ENCODE data around the gene GPATCH1. TPM values are rescaled to one million over a fixed set of nuclear protein-coding genes. Genes with fewer than 3 reads are reported as not detected.

GPATCH1 gene, protein sequence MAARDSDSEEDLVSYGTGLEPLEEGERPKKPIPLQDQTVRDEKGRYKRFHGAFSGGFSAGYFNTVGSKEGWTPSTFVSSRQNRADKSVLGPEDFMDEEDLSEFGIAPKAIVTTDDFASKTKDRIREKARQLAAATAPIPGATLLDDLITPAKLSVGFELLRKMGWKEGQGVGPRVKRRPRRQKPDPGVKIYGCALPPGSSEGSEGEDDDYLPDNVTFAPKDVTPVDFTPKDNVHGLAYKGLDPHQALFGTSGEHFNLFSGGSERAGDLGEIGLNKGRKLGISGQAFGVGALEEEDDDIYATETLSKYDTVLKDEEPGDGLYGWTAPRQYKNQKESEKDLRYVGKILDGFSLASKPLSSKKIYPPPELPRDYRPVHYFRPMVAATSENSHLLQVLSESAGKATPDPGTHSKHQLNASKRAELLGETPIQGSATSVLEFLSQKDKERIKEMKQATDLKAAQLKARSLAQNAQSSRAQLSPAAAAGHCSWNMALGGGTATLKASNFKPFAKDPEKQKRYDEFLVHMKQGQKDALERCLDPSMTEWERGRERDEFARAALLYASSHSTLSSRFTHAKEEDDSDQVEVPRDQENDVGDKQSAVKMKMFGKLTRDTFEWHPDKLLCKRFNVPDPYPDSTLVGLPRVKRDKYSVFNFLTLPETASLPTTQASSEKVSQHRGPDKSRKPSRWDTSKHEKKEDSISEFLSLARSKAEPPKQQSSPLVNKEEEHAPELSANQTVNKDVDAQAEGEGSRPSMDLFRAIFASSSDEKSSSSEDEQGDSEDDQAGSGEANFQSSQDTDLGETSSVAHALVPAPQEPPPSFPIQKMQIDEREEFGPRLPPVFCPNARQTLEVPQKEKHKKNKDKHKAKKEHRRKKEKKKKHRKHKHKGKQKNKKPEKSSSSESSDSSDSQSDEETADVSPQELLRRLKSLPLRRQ
- total RNA-seq (2022), result 16.1 and 17.1 TPM in 2 replicates
- Bru-seq, nascent RNA, result percentile 63 among the genes with signal in this experiment
- percentile 67 among the genes with signal in this experiment for BruChase-seq, experiment 1, labeled RNA remaining after a 2-hour chase
- BruChase-seq, experiment 2, labeled RNA remaining after a 6-hour chase, result percentile 65 among the genes with signal in this experiment
- long read RNA-seq, transcript GPATCH1-201 (20 exons, 3,492 nt), result major isoform, 54 of 63 reads
- long read RNA-seq, partial matches to known transcripts, result 2 of 63 reads
- long read RNA-seq, other reads (novel, unspliced or antisense), result 7 of 63 reads

DNA sequence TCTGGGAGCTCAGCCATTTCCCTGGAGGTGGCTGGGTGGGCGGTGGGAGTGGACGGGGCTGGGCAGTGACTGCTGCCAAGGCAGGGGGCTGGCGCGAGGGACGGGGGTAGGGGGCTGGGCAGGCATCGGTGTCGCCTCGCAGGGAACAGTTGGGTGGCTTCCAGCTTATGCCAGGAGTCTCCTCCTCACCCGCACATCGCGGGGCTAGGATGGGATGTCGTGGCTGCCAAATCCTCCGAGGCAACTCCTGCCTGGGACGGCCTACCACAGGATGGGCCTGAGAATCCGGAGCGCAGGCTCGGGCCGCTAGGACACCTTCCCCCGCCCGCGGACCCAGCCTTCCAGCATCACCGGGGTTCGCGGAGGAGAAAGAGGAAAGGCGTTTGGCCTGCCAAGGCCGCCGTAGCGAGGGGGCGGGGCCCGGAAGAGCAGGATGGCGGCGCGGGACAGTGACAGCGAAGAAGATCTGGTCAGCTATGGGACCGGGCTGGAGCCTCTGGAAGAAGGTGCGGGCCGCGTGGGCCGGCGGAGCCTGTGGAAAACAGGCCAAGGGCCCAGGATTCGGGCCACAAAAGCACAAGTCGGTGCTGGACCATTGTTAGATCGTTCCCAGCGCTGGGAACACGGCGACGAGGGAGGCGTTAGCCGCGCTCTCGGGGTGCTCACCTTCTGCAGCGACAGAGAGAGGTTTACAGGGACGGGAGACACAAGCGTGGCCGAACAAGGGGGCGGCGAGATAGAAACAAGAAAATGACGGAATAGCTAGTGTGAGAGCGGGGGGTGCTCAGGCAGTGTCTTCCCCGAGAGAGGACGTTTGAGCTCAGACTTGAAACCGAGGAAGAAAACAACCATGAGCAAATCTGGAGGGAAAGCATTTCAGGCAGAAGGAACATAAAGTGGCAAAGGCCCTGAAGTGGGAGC, at the start of gene GPATCH1:
TSS of gene GPATCH1 (plus strand) at position 421 of the 921 bp plus-strand sequence. CDS start at position 434, 13 bp downstream.
- DNase-seq, result peak; percentile 92 to 95

DNA sequence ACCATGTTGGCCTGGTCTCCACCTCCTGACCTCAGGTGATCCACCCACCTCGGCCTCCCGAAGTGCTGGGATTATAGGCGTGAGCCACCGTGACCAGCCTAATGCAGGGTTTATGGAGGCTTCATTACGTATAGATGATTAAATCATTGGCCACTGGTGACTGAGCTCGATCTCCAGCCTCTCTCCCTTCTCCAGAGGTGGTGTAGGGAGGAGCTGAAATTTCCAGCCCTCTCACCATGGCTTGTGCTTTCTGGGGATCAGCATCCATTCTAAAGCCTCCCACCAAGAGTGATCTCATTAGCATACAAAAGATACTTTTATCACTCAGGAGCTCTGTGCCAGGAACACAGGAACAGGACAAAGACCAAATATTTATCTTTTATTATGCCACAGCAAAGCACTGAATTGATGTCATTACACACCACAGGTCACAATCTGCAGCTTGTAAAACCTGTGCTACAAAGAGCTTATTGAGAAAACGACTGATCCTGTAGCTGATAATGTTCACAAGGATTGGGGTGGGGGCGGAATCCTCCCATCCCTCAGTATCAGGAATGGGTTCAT, 48.7 kb upstream of the GPATCH1 start:
- no peaks in the 10 kb centered on the region for H3K27me3 ChIP-seq (replicated peaks; ENCODE audit: control insufficient read depth, insufficient read depth, low read length)
- peaks cover 17% of the 10 kb centered on the region for H3K4me1 ChIP-seq
- Mint-ChIP-seq H3K27ac (ENCODE audit: unreplicated experiment) (peak overlapping the region; percentile 51), H3K9me3 (ENCODE audit: unreplicated experiment) (peaks cover 22% of the 10 kb centered on the region), H3K4me3 (ENCODE audit: unreplicated experiment) (no peak overlapping the region), H3K36me3 (ENCODE audit: insufficient read depth, unreplicated experiment) (peaks cover 87% of the 10 kb centered on the region), H3K4me1 (ENCODE audit: low read depth, unreplicated experiment) (peaks cover 9% of the 10 kb centered on the region), H3K27me3 (ENCODE audit: insufficient read depth, unreplicated experiment) (no peaks in the 10 kb centered on the region)
- TSS peak; percentile 3 for BruUV-seq (replicated peaks)
- ChIA-PET CTCF (interaction anchor here (0.6 to 1.3 kb wide), 5 partner anchors 9 to 279 kb away, joined by 3 to 6 read pairs (median 4); no protein-coding TSS in a partner anchor), POLR2A (interaction anchor here (0.5 to 1.4 kb wide), 10 partner anchors 9 to 144 kb away, joined by 3 to 13 read pairs (median 4); no protein-coding TSS in a partner anchor)
- TF ChIP-seq, protein P1, sequence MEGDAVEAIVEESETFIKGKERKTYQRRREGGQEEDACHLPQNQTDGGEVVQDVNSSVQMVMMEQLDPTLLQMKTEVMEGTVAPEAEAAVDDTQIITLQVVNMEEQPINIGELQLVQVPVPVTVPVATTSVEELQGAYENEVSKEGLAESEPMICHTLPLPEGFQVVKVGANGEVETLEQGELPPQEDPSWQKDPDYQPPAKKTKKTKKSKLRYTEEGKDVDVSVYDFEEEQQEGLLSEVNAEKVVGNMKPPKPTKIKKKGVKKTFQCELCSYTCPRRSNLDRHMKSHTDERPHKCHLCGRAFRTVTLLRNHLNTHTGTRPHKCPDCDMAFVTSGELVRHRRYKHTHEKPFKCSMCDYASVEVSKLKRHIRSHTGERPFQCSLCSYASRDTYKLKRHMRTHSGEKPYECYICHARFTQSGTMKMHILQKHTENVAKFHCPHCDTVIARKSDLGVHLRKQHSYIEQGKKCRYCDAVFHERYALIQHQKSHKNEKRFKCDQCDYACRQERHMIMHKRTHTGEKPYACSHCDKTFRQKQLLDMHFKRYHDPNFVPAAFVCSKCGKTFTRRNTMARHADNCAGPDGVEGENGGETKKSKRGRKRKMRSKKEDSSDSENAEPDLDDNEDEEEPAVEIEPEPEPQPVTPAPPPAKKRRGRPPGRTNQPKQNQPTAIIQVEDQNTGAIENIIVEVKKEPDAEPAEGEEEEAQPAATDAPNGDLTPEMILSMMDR (IDR thresholded peaks at IDR 0.05; ENCODE audit: insufficient read depth in 1 of 2, low read depth in 1 of 2, low read length in 1 of 2, severe bottlenecking in 1 of 2, unreplicated experiment in 1 of 2), result no peak
- H3K4me3 ChIP-seq (ENCODE audit: low read depth, low read length), result no peak overlapping the region
- H3K9me3 ChIP-seq, result peaks cover 13% of the 10 kb centered on the region; the same call in 1 of the 2 replicates
- intact Hi-C loops (cut with micrococcal nuclease; ENCODE audit: unreplicated experiment), result loop anchor here (1.0 to 2.0 kb wide), 2 partner anchors 15 to 69 kb away; no protein-coding TSS in a partner anchor
- H3K36me3 ChIP-seq (ENCODE audit: control insufficient read depth, insufficient read depth, low read length), result peaks cover 8% of the 10 kb centered on the region
- DNase-seq, result peak; percentile 57 to 58

More for the DNA sequence above, at the start of gene GPATCH1:
- H3K27me3 ChIP-seq (replicated peaks; ENCODE audit: control insufficient read depth, insufficient read depth, low read length), result no peaks in the 10 kb centered on the region
- Mint-ChIP-seq H3K9me3 (ENCODE audit: unreplicated experiment) (no peaks in the 10 kb centered on the region), H3K27me3 (ENCODE audit: insufficient read depth, unreplicated experiment) (no peaks in the 10 kb centered on the region), H3K27ac (ENCODE audit: unreplicated experiment) (peak within 1 kb of the TSS; percentile 98), H3K4me3 (ENCODE audit: unreplicated experiment) (peak within 1 kb of the TSS; percentile 100), H3K36me3 (ENCODE audit: insufficient read depth, unreplicated experiment) (peaks cover 30% of the 10 kb centered on the region), H3K4me1 (ENCODE audit: low read depth, unreplicated experiment) (peaks cover 29% of the 10 kb centered on the region)
- no peaks in the 10 kb centered on the region for H3K9me3 ChIP-seq
- intact Hi-C loops (cut with micrococcal nuclease; ENCODE audit: unreplicated experiment), result no loop called here
- ChIA-PET POLR2A (no interaction called here), CTCF (interaction anchor here (0.5 to 0.7 kb wide), 2 partner anchors 9 to 59 kb away, joined by 3 to 4 read pairs; no protein-coding TSS in a partner anchor)
- H3K4me1 ChIP-seq, result peaks cover 27% of the 10 kb centered on the region
- BruUV-seq (replicated peaks), result TSS peak; percentile 53
- no peaks in the 10 kb centered on the region; the same call in none of the 2 replicates for H3K36me3 ChIP-seq (ENCODE audit: control insufficient read depth, insufficient read depth, low read length)
- TF ChIP-seq, protein P1 (IDR thresholded peaks at IDR 0.05; ENCODE audit: insufficient read depth in 1 of 2, low read depth in 1 of 2, low read length in 1 of 2, severe bottlenecking in 1 of 2, unreplicated experiment in 1 of 2), result no peak
- peak within 1 kb of the TSS; percentile 76 for H3K4me3 ChIP-seq (ENCODE audit: low read depth, low read length)
